ENCODE data around the gene CIZ1.

- TF ChIP-seq CTCF (IDR thresholded peaks at IDR 0.05; ENCODE audit: low read depth, low read length, poor library complexity, severe bottlenecking) (no peak), EZH2phosphoT487 (IDR thresholded peaks at IDR 0.05; ENCODE audit: borderline replicate concordance, low read length) (no peak)
These were observed 35.0 kb upstream of the CIZ1 start for GRCh38 chr9:128226412-128226801.

All from DOHH2 (cell line).